IMR-90 (cell line): Measurements from ENCODE around the gene KCNK10. TPM values are rescaled to one million over a fixed set of nuclear protein-coding genes. Genes with fewer than 3 reads are reported as not detected.

Experiments used
- ATAC-seq: fragments of 200-7000 bp; cut with Tn5 transposase; 2 replicates; pipeline ENCODE4 v1.9.1; 2020; ENCODE audit warnings: low read depth, mild to moderate bottlenecking, moderate library complexity
- BruUV-seq: library from RNA; stranded (reverse); fragments of 400-500 nt; replicated peaks from 2 replicates; lab custom pipeline; 2021; lab: Mats Ljungman, UMichigan
- CTCF ChIA-PET: fragments of 300-600 bp; formaldehyde crosslinking; extraction: SDS; loops from one replicate; lab custom pipeline; 2021; ENCODE audit warnings: antibody characterized with exemption; lab: Yijun Ruan, JAX
- POLR2A ChIA-PET: fragments of 300-600 bp; sonication (Branson Sonifier 250); formaldehyde crosslinking; loops from one replicate; lab custom pipeline; 2022; ENCODE audit warnings: antibody characterized with exemption; ENCODE audit not compliant: unreplicated experiment; lab: Charles Lee
- DNase-seq: peaks from one replicate; pipeline ENCODE4 v3.0.0; 2013
- H2AFZ ChIP-seq: replicated peaks from 2 replicates; pipeline ENCODE3; 2013; ENCODE audit warnings: low read length, mild to moderate bottlenecking; ENCODE audit not compliant: poor library complexity
- H2AK5ac ChIP-seq: 2 replicates; pipeline ENCODE4 v1.6.1; 2013; ENCODE audit warnings: low read depth, low read length, inconsistent platforms
- H2AK9ac ChIP-seq: replicated peaks from 2 replicates; pipeline ENCODE3; 2013; ENCODE audit warnings: mild to moderate bottlenecking, low read depth, low read length, moderate library complexity; ENCODE audit not compliant: poor library complexity
- H2BK120ac ChIP-seq: 2 replicates; pipeline ENCODE4 v1.6.1; 2013; ENCODE audit warnings: low read depth, low read length, inconsistent platforms
- H2BK15ac ChIP-seq: 3 replicates; pipeline ENCODE4 v1.6.1; 2013; ENCODE audit warnings: low read depth, low read length, inconsistent platforms
- H2BK20ac ChIP-seq: 2 replicates; pipeline ENCODE4 v1.6.1; 2013; ENCODE audit warnings: low read depth, mild to moderate bottlenecking, inconsistent platforms, low read length, moderate library complexity
- H2BK5ac ChIP-seq: 2 replicates; pipeline ENCODE4 v1.6.1; 2013; ENCODE audit warnings: mild to moderate bottlenecking, low read depth, low read length, inconsistent platforms; ENCODE audit not compliant: poor library complexity, severe bottlenecking
- H3K14ac ChIP-seq: replicated peaks from 2 replicates; pipeline ENCODE4 v1.6.1; 2013; ENCODE audit warnings: low read depth, low read length, inconsistent platforms
- H3K18ac ChIP-seq: 2 replicates; pipeline ENCODE4 v1.6.1; 2013; ENCODE audit warnings: low read depth, low read length, control low read depth
- H3K23ac ChIP-seq: 2 replicates; pipeline ENCODE4 v1.6.1; 2013; ENCODE audit warnings: low read depth, low read length, inconsistent platforms
- H3K27ac ChIP-seq: 2 replicates; pipeline ENCODE4 v1.5.1; 2013; ENCODE audit warnings: mild to moderate bottlenecking, control low read depth, low read length; ENCODE audit not compliant: insufficient read depth
- H3K27me3 ChIP-seq: 2 replicates; pipeline ENCODE4 v1.6.1; 2013; ENCODE audit warnings: low read length; ENCODE audit not compliant: control insufficient read depth, insufficient read depth
- H3K36me3 ChIP-seq: 2 replicates; pipeline ENCODE4 v1.6.1; 2013; ENCODE audit warnings: low read length, mixed read lengths; ENCODE audit not compliant: control insufficient read depth, insufficient read depth
- H3K4ac ChIP-seq: 2 replicates; pipeline ENCODE4 v1.6.1; 2013; ENCODE audit warnings: low read depth, low read length, inconsistent platforms
- H3K4me1 ChIP-seq: 2 replicates; pipeline ENCODE4 v1.6.1; 2013; ENCODE audit warnings: low read length, mixed read lengths; ENCODE audit not compliant: control insufficient read depth, insufficient read depth
- H3K4me2 ChIP-seq: 2 replicates; pipeline ENCODE4 v1.6.1; 2013; ENCODE audit warnings: low read depth, mild to moderate bottlenecking, control low read depth, low read length, moderate library complexity
- H3K4me3 ChIP-seq: 2 replicates; pipeline ENCODE4 v1.5.1; 2013; ENCODE audit warnings: low read depth, mild to moderate bottlenecking, control low read depth, low read length, moderate library complexity; ENCODE audit not compliant: insufficient read depth
- H3K56ac ChIP-seq: 2 replicates; pipeline ENCODE4 v1.6.1; 2013; ENCODE audit warnings: low read length, inconsistent platforms; ENCODE audit not compliant: insufficient read depth; ENCODE audit errors: extremely low read depth
- H3K79me1 ChIP-seq, 2 experiments: 2 replicates each; pipeline ENCODE4 v1.6.1; 2013; ENCODE audit warnings: low read length in 2 of 2, inconsistent platforms in 1 of 2, low read depth in 1 of 2
- H3K9ac ChIP-seq: 2 replicates; pipeline ENCODE4 v1.6.1; 2013; ENCODE audit warnings: low read depth, low read length, control low read depth
- H3K9me1 ChIP-seq: 2 replicates; pipeline ENCODE4 v1.6.1; 2013; ENCODE audit warnings: low read length, inconsistent platforms; ENCODE audit not compliant: insufficient read depth
- H3K9me3 ChIP-seq: 2 replicates; pipeline ENCODE4 v1.6.1; 2013; ENCODE audit warnings: low read length; ENCODE audit not compliant: control insufficient read depth, insufficient read depth
- H4K20me1 ChIP-seq: 2 replicates; pipeline ENCODE4 v1.6.1; 2013; ENCODE audit warnings: low read length, inconsistent platforms; ENCODE audit not compliant: insufficient read depth
- H4K5ac ChIP-seq: 2 replicates; pipeline ENCODE4 v1.6.1; 2013; ENCODE audit warnings: mild to moderate bottlenecking, low read depth, low read length, control low read depth
- H4K8ac ChIP-seq, 2 experiments: 2 replicates each; pipeline ENCODE4 v1.6.1; 2013; ENCODE audit warnings: low read depth in 2 of 2, low read length in 2 of 2, control low read depth in 1 of 2, inconsistent platforms in 1 of 2
- H4K91ac ChIP-seq: 2 replicates; pipeline ENCODE4 v1.6.1; 2013; ENCODE audit warnings: low read depth, low read length, inconsistent platforms; ENCODE audit not compliant: insufficient read depth
- BHLHE40 ChIP-seq: fragments of 150-350 bp; IDR thresholded peaks from 2 replicates; pipeline ENCODE4 v1.6.1; 2016; ENCODE audit warnings: mild to moderate bottlenecking, low read depth, low read length
- CEBPB ChIP-seq: IDR thresholded peaks from 2 replicates; pipeline ENCODE4 v1.6.1; 2012; ENCODE audit warnings: low read depth, low read length, improper control_type of control experiment
- CHD1 ChIP-seq: IDR thresholded peaks from 2 replicates; pipeline ENCODE4 v1.6.1; 2012; ENCODE audit warnings: low read depth, low read length, improper control_type of control experiment
- CTCF ChIP-seq: conservative IDR thresholded peaks from 2 replicates; pipeline ENCODE4 v1.5.1; 2012; ENCODE audit warnings: mild to moderate bottlenecking, low read depth, low read length, improper control_type of control experiment
- ELK1 ChIP-seq: fragments of 150-350 bp; IDR thresholded peaks from 2 replicates; pipeline ENCODE4 v1.6.1; 2016; ENCODE audit warnings: low read depth, mild to moderate bottlenecking, low read length, moderate library complexity, borderline replicate concordance
- FOS ChIP-seq: fragments of 150-350 bp; IDR thresholded peaks from 2 replicates; pipeline ENCODE4 v1.6.1; 2016; ENCODE audit warnings: low read depth, low read length
- MAFK ChIP-seq: IDR thresholded peaks from 2 replicates; pipeline ENCODE4 v1.6.1; 2012; ENCODE audit warnings: low read depth, low read length, improper control_type of control experiment
- MAZ ChIP-seq: IDR thresholded peaks from 2 replicates; pipeline ENCODE4 v1.6.1; 2012; ENCODE audit warnings: low read depth, mild to moderate bottlenecking, low read length, improper control_type of control experiment, moderate library complexity, borderline replicate concordance
- MXI1 ChIP-seq: IDR thresholded peaks from 2 replicates; pipeline ENCODE4 v1.6.1; 2012; ENCODE audit warnings: low read depth, mild to moderate bottlenecking, low read length, moderate library complexity, borderline replicate concordance
- NFE2L2 ChIP-seq: fragments of 150-350 bp; IDR thresholded peaks from 2 replicates; pipeline ENCODE4 v1.6.1; 2016; ENCODE audit warnings: low read depth, mild to moderate bottlenecking, low read length
- POLR2A ChIP-seq: IDR thresholded peaks from 2 replicates; pipeline ENCODE4 v1.6.1; 2012; ENCODE audit warnings: mild to moderate bottlenecking, low read depth, low read length
- RAD21 ChIP-seq: IDR thresholded peaks from 2 replicates; pipeline ENCODE4 v1.6.1; 2012; ENCODE audit warnings: low read length, improper control_type of control experiment
- RCOR1 ChIP-seq: IDR thresholded peaks from 2 replicates; pipeline ENCODE4 v1.6.1; 2012; ENCODE audit warnings: mild to moderate bottlenecking, low read length, improper control_type of control experiment; ENCODE audit not compliant: insufficient replicate concordance
- RFX5 ChIP-seq: IDR thresholded peaks from 2 replicates; pipeline ENCODE4 v1.8.0; 2012; ENCODE audit warnings: low read depth, mild to moderate bottlenecking, low read length, moderate library complexity
- SMC3 ChIP-seq: fragments of 150-350 bp; IDR thresholded peaks from 2 replicates; pipeline ENCODE4 v1.6.1; 2016; ENCODE audit warnings: low read depth, mild to moderate bottlenecking, antibody characterized with exemption, low read length, moderate library complexity
- USF2 ChIP-seq: fragments of 150-350 bp; IDR thresholded peaks from 2 replicates; pipeline ENCODE4 v1.6.1; 2017; ENCODE audit warnings: mild to moderate bottlenecking, antibody characterized with exemption, low read length, low read depth
- WGBS, 2 experiments: methylation state at CpG; one replicate each; pipeline versions ENCODE4 v1.1.5 to v1.1.7; 2013; ENCODE audit warnings: missing lambda C conversion rate in 2 of 2; ENCODE audit not compliant: insufficient read length in 1 of 2; ENCODE audit errors: extremely low coverage in 2 of 2; 5-methylcytosine and 5-hydroxymethylcytosine counted together
- dilution Hi-C: fragments of 300-500 bp; cut with HindIII; formaldehyde crosslinking; loops from one replicate; pipeline ENCODE4 v1.14.3; 2018; ENCODE audit warnings: low sequenced_read_pairs; ENCODE audit not compliant: unreplicated experiment
- in situ Hi-C: fragments of 300-500 bp; cut with MboI; formaldehyde crosslinking; loops from 3 replicates; pipeline ENCODE4 v1.14.3; 2019; ENCODE audit warnings: low sequenced_read_pairs, inconsistent platforms, mixed read lengths
- intact Hi-C: fragments of 100-400 bp; cut with micrococcal nuclease; formaldehyde crosslinking; loops from 2 replicates; pipeline ENCODE4 v1.10.0; 2022
- polyA plus RNA-seq, 3 experiments: library from polyadenylated mRNA; depleted of rRNA; stranded (reverse); fragments of >200 nt; gene quantifications; 2 replicates each; pipeline ENCODE4 v1.2.3, GENCODE V29; 2012; ENCODE audit warnings: low replicate concordance in 1 of 3
- total RNA-seq: library from RNA; depleted of rRNA; stranded (reverse); fragments of >200 nt; gene quantifications from 2 replicates; pipeline ENCODE4 v1.2.3, GENCODE V29; 2012

The KCNK10 gene
- total and polyA plus RNA-seq, 2 of the 4 experiments (the other 2 are of a cell fraction): not detected

- no peak for TF ChIP-seq RCOR1
- TF ChIP-seq FOS: no peak
- TF ChIP-seq NFE2L2: no peak
- TF ChIP-seq SMC3: no peak
- TF ChIP-seq CEBPB: no peak
- TF ChIP-seq RAD21: no peak
- no peak for TF ChIP-seq MAZ
- no peak for TF ChIP-seq ELK1
- no peak for TF ChIP-seq RFX5
- no peak for TF ChIP-seq MAFK
- no peak for TF ChIP-seq CHD1
- TF ChIP-seq BHLHE40: no peak
- no peak for TF ChIP-seq CTCF
- no peak for TF ChIP-seq POLR2A
- no peak for TF ChIP-seq MXI1
- TF ChIP-seq USF2: no peak
- ATAC-seq (no peak), DNase-seq (no peak)
- H4K5ac ChIP-seq: no peak overlapping the region
- POLR2A ChIA-PET: no interaction called here
- 0 out of 2 replicates have a peak, but pooled peaks cover 2% of the 10 kb centered on the region for H3K9me3 ChIP-seq
- no peaks in the 10 kb centered on the region for H3K79me1 ChIP-seq
- H4K91ac ChIP-seq: no peak overlapping the region
- no peak overlapping the region for H2BK120ac ChIP-seq
- no peak overlapping the region for H3K4me3 ChIP-seq
- dilution Hi-C loops (no loop called here), intact Hi-C loops (no loop called here), in situ Hi-C loops (no loop called here)
- no peak overlapping the region for H3K9ac ChIP-seq
- H3K4me2 ChIP-seq: no peak overlapping the region
- no peaks in the 10 kb centered on the region for H3K27me3 ChIP-seq
- no peak overlapping the region for H3K27ac ChIP-seq
- WGBS, 2 experiments: no CpG with 5 or more reads among the region's 1 CpG
- no peak overlapping the region for H3K4ac ChIP-seq
- no peak overlapping the region for H3K18ac ChIP-seq
- no peak overlapping the region for H2AK9ac ChIP-seq
- H4K8ac ChIP-seq: no peak overlapping the region
- H3K9me1 ChIP-seq: no peaks in the 10 kb centered on the region
- no peaks in the 10 kb centered on the region for H4K20me1 ChIP-seq
- CTCF ChIA-PET: no interaction called here
- no peak overlapping the region for H2AK5ac ChIP-seq
- H3K14ac ChIP-seq: no peak overlapping the region
- H3K4me1 ChIP-seq: no peaks in the 10 kb centered on the region
- H3K36me3 ChIP-seq: no peaks in the 10 kb centered on the region
- H3K56ac ChIP-seq: no peak overlapping the region
- no peak overlapping the region for H2AFZ ChIP-seq
- H2BK20ac ChIP-seq: no peak overlapping the region
- no TSS peak for BruUV-seq
- H2BK15ac ChIP-seq: no peak overlapping the region
- no peak overlapping the region for H3K23ac ChIP-seq
- no peak overlapping the region for H2BK5ac ChIP-seq
Observed at GRCh38 chr14:88255196-88255595, 67.9 kb downstream of the KCNK10 start.
